HG03025 (cell line): Measurements from ENCODE around the gene TMEM255B.
"Not testable (repeated sequence)": the region's sequence is repeated elsewhere in the genome, so short reads cannot be mapped to it uniquely, and the experiment has no call there.

ENCODE experiments used
- ATAC-seq: cut with Tn5 transposase; IDR thresholded peaks from one replicate; pipeline ENCODE4 v1.9.1; 2021; ENCODE audit warnings: mild to moderate bottlenecking, moderate library complexity; ENCODE audit not compliant: unreplicated experiment, low FRiP score

The TMEM255B gene

GRCh38 chr13:113813749-113814434 is 54.9 kb downstream of the TMEM255B start:
- ATAC-seq: no peak

GRCh38 chr13:113814435-113814821 is 55.4 kb downstream of the TMEM255B start:
- no peak for ATAC-seq

GRCh38 chr13:113815151-113816058 is 56.4 kb downstream of the TMEM255B start:
- ATAC-seq: no peak

GRCh38 chr13:113816254-113816929 is 57.4 kb downstream of the TMEM255B start:
- ATAC-seq: no peak

- no peak for ATAC-seq
Measured at GRCh38 chr13:113816946-113817859, 58.2 kb downstream of the TMEM255B start.

GRCh38 chr13:113817860-113818691 is 59.0 kb downstream of the TMEM255B start:
- ATAC-seq: no peak

- ATAC-seq: no peak
Measured at GRCh38 chr13:113818700-113819295, 59.8 kb downstream of the TMEM255B start.

GRCh38 chr13:113819341-113819730 is 60.3 kb downstream of the TMEM255B start:
- no peak for ATAC-seq

GRCh38 chr13:113819731-113820715 is 61.0 kb downstream of the TMEM255B start:
- ATAC-seq: no peak

- ATAC-seq: no peak
Measured at GRCh38 chr13:113820813-113821651, 62.0 kb downstream of the TMEM255B start.

- no peak for ATAC-seq
Measured at GRCh38 chr13:113821847-113822246, 62.8 kb downstream of the TMEM255B start.

GRCh38 chr13:113822266-113822665 is 63.2 kb downstream of the TMEM255B start:
- ATAC-seq: no peak

- ATAC-seq: no peak
Measured at GRCh38 chr13:113822956-113823744, 64.1 kb downstream of the TMEM255B start.

- no peak for ATAC-seq
Measured at GRCh38 chr13:113823771-113824170, 64.7 kb downstream of the TMEM255B start.

GRCh38 chr13:113825841-113826240 is 66.8 kb downstream of the TMEM255B start:
- ATAC-seq: no peak

- not testable (repeated sequence) for ATAC-seq
Measured at GRCh38 chr13:113826446-113826845, 67.4 kb downstream of the TMEM255B start.
